GM18907 (cell line): ENCODE data around the gene LIPF.
"Not testable (repeated sequence)": the region's sequence is repeated elsewhere in the genome, so short reads cannot be mapped to it uniquely, and the experiment has no call there.

Experiments used
- ATAC-seq: cut with Tn5 transposase; IDR thresholded peaks from one replicate; pipeline ENCODE4 v1.9.1; 2021; ENCODE audit warnings: mild to moderate bottlenecking, moderate library complexity; ENCODE audit not compliant: unreplicated experiment

The LIPF gene

GRCh38 chr10:88676283-88677060, 12.2 kb downstream of the LIPF start:
- no peak for ATAC-seq

- ATAC-seq, result no peak
These were observed 16.7 kb downstream of the LIPF start for GRCh38 chr10:88680958-88681357.

- ATAC-seq, result no peak
These were observed 18.2 kb downstream of the LIPF start for GRCh38 chr10:88682491-88682890.

- no peak for ATAC-seq
These were observed 23.7 kb downstream of the LIPF start for GRCh38 chr10:88687853-88688467.

- no peak for ATAC-seq
These were observed 25.1 kb downstream of the LIPF start for GRCh38 chr10:88689366-88689765.

GRCh38 chr10:88693392-88694020, 29.3 kb downstream of the LIPF start:
- no peak for ATAC-seq

- no peak for ATAC-seq
These were observed 38.8 kb downstream of the LIPF start for GRCh38 chr10:88702848-88703597.

- ATAC-seq, result no peak
These were observed 41.7 kb downstream of the LIPF start, which contains the start of gene LIPK for GRCh38 chr10:88705958-88706357. LIPK (plus strand) TSS chr10:88706249; CDS start chr10:88724544, 18,295 bp downstream.

- no peak for ATAC-seq
These were observed 43.4 kb downstream of the LIPF start for GRCh38 chr10:88707429-88708155.

- not testable (repeated sequence) for ATAC-seq
These were observed 45.1 kb downstream of the LIPF start for GRCh38 chr10:88709361-88709760.

- ATAC-seq, result no peak
These were observed 51.3 kb downstream of the LIPF start for GRCh38 chr10:88715517-88715916.

GRCh38 chr10:88721392-88721791, 57.1 kb downstream of the LIPF start:
- no peak for ATAC-seq

GRCh38 chr10:88725798-88726197, 61.6 kb downstream of the LIPF start:
- ATAC-seq, result no peak

GRCh38 chr10:88728107-88728763, 64.0 kb downstream of the LIPF start:
- ATAC-seq, result no peak
